ENCODE measurements around the gene MAPKAPK5. TPM values are rescaled to one million over a fixed set of nuclear protein-coding genes. Genes with fewer than 3 reads are reported as not detected.
"Not testable (repeated sequence)": the region's sequence is repeated elsewhere in the genome, so short reads cannot be mapped to it uniquely, and the experiment has no call there.

The MAPKAPK5 gene
- total RNA-seq, 4 donors from 2014 or later: 79.3 to 122 (median 102) TPM

GRCh38 chr12:111825509-111825908 is 16.5 kb upstream of the MAPKAPK5 start:
- no peak for TF ChIP-seq POLR2A (IDR thresholded peaks at IDR 0.05)
- TF ChIP-seq CTCF (IDR thresholded peaks at IDR 0.05): no peak
- Histone ChIP-seq H3K36me3 (no peaks in the 10 kb centered on the region), H3K9me3 (no peaks in the 10 kb centered on the region), H3K4me3 (no peak overlapping the region), H3K27me3 (no peaks in the 10 kb centered on the region), H3K27ac (no peak overlapping the region), H3K4me1 (peaks cover 0 to 22% (median 0%) of the 10 kb centered on the region in 4 donors)
- DNase-seq: no peak

- Histone ChIP-seq H3K4me3 (no peak overlapping the region), H3K4me1 (peaks cover 0 to 20% (median 0%) of the 10 kb centered on the region in 4 donors), H3K27me3 (no peaks in the 10 kb centered on the region), H3K27ac (no peak overlapping the region), H3K9me3 (no peaks in the 10 kb centered on the region), H3K36me3 (no peaks in the 10 kb centered on the region)
- no peak for DNase-seq
- TF ChIP-seq CTCF (IDR thresholded peaks at IDR 0.05) (no peak), POLR2A (IDR thresholded peaks at IDR 0.05) (no peak)
These were observed 15.7 kb upstream of the MAPKAPK5 start for GRCh38 chr12:111826316-111826715.

- no peak for TF ChIP-seq CTCF (IDR thresholded peaks at IDR 0.05)
- TF ChIP-seq POLR2A (IDR thresholded peaks at IDR 0.05): no peak
These were observed 15.0 kb upstream of the MAPKAPK5 start for GRCh38 chr12:111826992-111827391.

GRCh38 chr12:111827907-111828306 is 14.1 kb upstream of the MAPKAPK5 start:
- no peak for TF ChIP-seq POLR2A (IDR thresholded peaks at IDR 0.05)

More at GRCh38 chr12:111826992-111827391, 15.0 kb upstream of the MAPKAPK5 start:
- Histone ChIP-seq H3K36me3 (no peaks in the 10 kb centered on the region), H3K27me3 (no peaks in the 10 kb centered on the region), H3K9me3 (no peaks in the 10 kb centered on the region), H3K4me3 (no peak overlapping the region), H3K27ac (no peak overlapping the region), H3K4me1 (peaks cover 0 to 20% (median 0%) of the 10 kb centered on the region in 4 donors)
- no peak for DNase-seq

GRCh38 chr12:111828338-111828979 is 13.6 kb upstream of the MAPKAPK5 start:
- no peak for DNase-seq
- TF ChIP-seq CTCF (IDR thresholded peaks at IDR 0.05) (no peak), POLR2A (IDR thresholded peaks at IDR 0.05) (no peak)
- Histone ChIP-seq H3K4me1 (peaks cover 0 to 11% (median 0%) of the 10 kb centered on the region in 4 donors), H3K36me3 (no peaks in the 10 kb centered on the region), H3K9me3 (no peaks in the 10 kb centered on the region), H3K4me3 (no peak overlapping the region), H3K27me3 (no peaks in the 10 kb centered on the region), H3K27ac (no peak overlapping the region)

More at GRCh38 chr12:111827907-111828306, 14.1 kb upstream of the MAPKAPK5 start:
- no peaks in the 10 kb centered on the region for H3K36me3 ChIP-seq
- H3K27ac ChIP-seq: no peak overlapping the region
- no peak for DNase-seq
- no peak overlapping the region for H3K4me3 ChIP-seq
- H3K9me3 ChIP-seq: no peaks in the 10 kb centered on the region
- H3K4me1 ChIP-seq: peaks cover 0 to 16% (median 0%) of the 10 kb centered on the region in 4 donors
- no peaks in the 10 kb centered on the region for H3K27me3 ChIP-seq

- H3K27me3 ChIP-seq, H3K4me3 ChIP-seq, H3K27ac ChIP-seq, H3K4me1 ChIP-seq, H3K9me3 ChIP-seq, H3K36me3 ChIP-seq, DNase-seq: not testable (repeated sequence)
These were observed 12.4 kb upstream of the MAPKAPK5 start for GRCh38 chr12:111829635-111830034.

GRCh38 chr12:111834740-111835386 is 7.2 kb upstream of the MAPKAPK5 start:
- not testable (repeated sequence) for H3K9me3 ChIP-seq, H3K4me1 ChIP-seq, H3K27me3 ChIP-seq, H3K36me3 ChIP-seq
- Histone ChIP-seq H3K27ac (peak overlapping the region in 2 of 4 donors; percentile 39 to 50), H3K4me3 (peak overlapping the region in 2 of 4 donors; percentile 19 to 24)
- DNase-seq: peak in 2 of 3 donors; percentile 54

- not testable (repeated sequence) for H3K4me3 ChIP-seq, DNase-seq, H3K36me3 ChIP-seq, H3K27me3 ChIP-seq, H3K9me3 ChIP-seq
- Histone ChIP-seq H3K27ac (peak overlapping the region in 2 of 4 donors; percentile 39 to 50), H3K4me1 (peaks cover 0 to 12% (median 4%) of the 10 kb centered on the region in 4 donors)
These were observed 6.4 kb upstream of the MAPKAPK5 start for GRCh38 chr12:111835531-111836181.

Measured in Peyer's patch (tissue), 4 donors.